Stimulated activated CD4-positive, alpha-beta T cell treated with anti-CD3 and anti-CD28 coated beads, Interleukin-12 subunit alpha, Interleukin-12 subunit beta, amount 100 ng/mL, for 48 hours (primary cell): ENCODE data around the gene NUDT13.
"Not testable (repeated sequence)": the region's sequence is repeated elsewhere in the genome, so short reads cannot be mapped to it uniquely, and the experiment has no call there.

Source experiments
- DNase-seq, 3 donors: peaks; one replicate each; pipeline ENCODE4 v3.0.0-alpha.2; 2020; ENCODE audit warnings: low read depth in 2 of 3, low spot score in 1 of 3

Gene NUDT13

GRCh38 chr10:73097305-73097670, 13.0 kb upstream of the NUDT13 start:
- no peak for DNase-seq

- no peak for DNase-seq
Measured at GRCh38 chr10:73099141-73099540, 11.1 kb upstream of the NUDT13 start.

- no peak for DNase-seq
Measured at GRCh38 chr10:73106301-73106700, 4.0 kb upstream of the NUDT13 start.

GRCh38 chr10:73109248-73109652, 1.0 kb upstream of the NUDT13 start:
- not testable (repeated sequence) for DNase-seq

- DNase-seq = not testable (repeated sequence)
Measured at GRCh38 chr10:73112032-73112431, 1.8 kb downstream of the NUDT13 start.

GRCh38 chr10:73113551-73113950, 3.3 kb downstream of the NUDT13 start:
- DNase-seq = no peak

- DNase-seq = no peak
Measured at GRCh38 chr10:73116017-73116416, 5.8 kb downstream of the NUDT13 start.

- no peak for DNase-seq
Measured at GRCh38 chr10:73117976-73118743, 7.9 kb downstream of the NUDT13 start.

- no peak for DNase-seq
Measured at GRCh38 chr10:73119457-73119856, 9.2 kb downstream of the NUDT13 start.

GRCh38 chr10:73119952-73120351, 9.7 kb downstream of the NUDT13 start:
- no peak for DNase-seq

- no peak for DNase-seq
Measured at GRCh38 chr10:73126343-73126742, 16.1 kb downstream of the NUDT13 start.

GRCh38 chr10:73131301-73131700, 21.0 kb downstream of the NUDT13 start:
- DNase-seq = no peak

GRCh38 chr10:73131913-73132686, 21.8 kb downstream of the NUDT13 start:
- no peak for DNase-seq

- DNase-seq = no peak
Measured at GRCh38 chr10:73134727-73135126, 24.5 kb downstream of the NUDT13 start.

GRCh38 chr10:73136627-73137026, 26.4 kb downstream of the NUDT13 start:
- no peak for DNase-seq

GRCh38 chr10:73139251-73139650, 29.0 kb downstream of the NUDT13 start:
- no peak for DNase-seq

GRCh38 chr10:73141603-73142002, 31.3 kb downstream of the NUDT13 start:
- DNase-seq = no peak

GRCh38 chr10:73150633-73151413, 40.6 kb downstream of the NUDT13 start:
- DNase-seq = not testable (repeated sequence)

GRCh38 chr10:73152009-73152408, 41.8 kb downstream of the NUDT13 start:
- no peak for DNase-seq

- no peak for DNase-seq
Measured at GRCh38 chr10:73156054-73156453, 45.8 kb downstream of the NUDT13 start.

- DNase-seq = peak; percentile 11 to 55 (median 20)
Measured at GRCh38 chr10:73159038-73159648, 48.9 kb downstream of the NUDT13 start.
